Stimulated activated effector memory CD8-positive, alpha-beta T cell treated with anti-CD3 and anti-CD28 coated beads, Interleukin-12 subunit alpha, Interleukin-12 subunit beta, amount 100 ng/mL, for 72 hours (primary cell): ENCODE measurements around the gene TEDC1.
A peak's percentile ranks its signal among the peaks of the same experiment; 100 is the strongest.

Source experiments
- ATAC-seq: fragments of 150-1000 bp; cut with Tn5 transposase; 2 replicates; pipeline ENCODE4 v1.10.0; 2021
- DNase-seq, 2 donors: peaks; one replicate each; pipeline ENCODE4 v3.0.0; 2021 to 2022; ENCODE audit warnings: low spot score in 2 of 2
- H3K27ac Mint-ChIP-seq: one replicate; pipeline ENCODE4 v1.8.0; 2022; ENCODE audit warnings: mild to moderate bottlenecking, mixed read lengths
- H3K36me3 Mint-ChIP-seq: one replicate; pipeline ENCODE4 v1.8.0; 2022; ENCODE audit warnings: mild to moderate bottlenecking, mixed read lengths
- H3K4me1 Mint-ChIP-seq: one replicate; pipeline ENCODE4 v1.8.0; 2022; ENCODE audit warnings: mixed read lengths
- H3K4me3 Mint-ChIP-seq: one replicate; pipeline ENCODE4 v1.8.0; 2022; ENCODE audit warnings: mild to moderate bottlenecking, mixed read lengths
- H3K9me3 Mint-ChIP-seq: one replicate; pipeline ENCODE4 v1.8.0; 2022; ENCODE audit warnings: mixed read lengths

The TEDC1 gene

DNA sequence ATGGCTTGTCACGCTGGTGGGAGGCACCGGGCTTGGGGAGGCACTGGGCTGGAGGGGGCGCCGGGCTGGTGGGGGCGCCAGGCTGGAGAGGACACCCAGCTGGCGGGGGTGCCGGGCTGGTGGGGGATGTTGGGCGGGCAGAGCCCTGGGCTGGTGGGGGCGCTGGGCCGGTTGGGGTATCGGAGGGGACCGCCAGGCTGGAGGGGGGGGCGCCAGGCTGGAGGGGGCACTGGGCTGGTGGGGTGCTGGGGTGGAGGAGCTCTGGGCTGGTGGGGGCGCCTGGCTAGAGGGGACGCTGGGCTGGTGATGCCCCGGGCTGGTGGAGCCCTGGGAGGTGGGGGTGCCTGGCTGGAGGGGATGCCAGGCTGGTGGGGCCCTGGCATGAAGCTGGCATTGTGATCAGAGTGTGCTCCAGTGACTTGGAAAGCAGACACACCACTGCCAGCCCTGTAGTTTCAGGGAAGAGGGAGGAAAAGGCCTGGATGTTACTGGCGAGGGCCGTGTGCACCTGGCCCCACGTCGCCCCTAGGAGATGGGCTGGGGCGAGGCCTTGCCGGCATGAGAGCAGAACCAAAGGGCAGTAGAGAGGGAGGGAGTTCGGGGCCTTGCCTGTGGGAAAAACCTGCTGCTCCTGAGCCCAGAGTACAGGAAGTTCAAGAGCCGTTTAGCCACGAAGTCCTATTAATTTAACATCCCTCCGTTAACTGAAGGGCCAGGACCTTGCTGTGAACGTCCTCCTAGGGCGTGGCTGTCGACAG is 13.1 kb downstream of the TEDC1 start:
- DNase-seq, result no peak
- Mint-ChIP-seq H3K4me3 (no peak overlapping the region), H3K4me1 (no peaks in the 10 kb centered on the region), H3K27ac (no peak overlapping the region), H3K36me3 (peaks cover 13% of the 10 kb centered on the region), H3K9me3 (no peaks in the 10 kb centered on the region)
- ATAC-seq, result no peak

DNA sequence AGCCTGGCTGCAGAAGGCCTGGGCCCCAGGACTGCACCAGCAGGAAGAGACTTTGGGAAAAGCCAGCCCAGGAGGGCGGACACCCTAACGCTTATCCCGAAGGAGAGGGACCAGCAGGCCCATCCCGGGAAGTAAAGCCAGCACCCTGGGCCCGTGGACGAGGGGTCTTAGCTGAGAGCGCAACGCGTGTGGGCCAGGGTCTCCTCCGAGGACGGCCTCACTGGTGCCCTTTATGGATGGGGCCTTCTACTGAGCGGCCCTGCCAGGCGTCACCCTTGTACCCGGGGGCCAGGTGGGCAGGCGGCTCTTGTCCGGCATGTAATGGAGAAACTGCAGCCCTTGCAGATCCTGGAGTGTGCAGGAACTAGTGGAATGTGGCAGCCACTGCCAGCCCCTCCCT is 14.1 kb downstream of the TEDC1 start:
- no peak overlapping the region for H3K27ac Mint-ChIP-seq
- DNase-seq (no peak), ATAC-seq (no peak)
- H3K4me3 Mint-ChIP-seq, result no peak overlapping the region
- peaks cover 12% of the 10 kb centered on the region for H3K36me3 Mint-ChIP-seq
- no peaks in the 10 kb centered on the region for H3K9me3 Mint-ChIP-seq
- no peaks in the 10 kb centered on the region for H3K4me1 Mint-ChIP-seq

DNA sequence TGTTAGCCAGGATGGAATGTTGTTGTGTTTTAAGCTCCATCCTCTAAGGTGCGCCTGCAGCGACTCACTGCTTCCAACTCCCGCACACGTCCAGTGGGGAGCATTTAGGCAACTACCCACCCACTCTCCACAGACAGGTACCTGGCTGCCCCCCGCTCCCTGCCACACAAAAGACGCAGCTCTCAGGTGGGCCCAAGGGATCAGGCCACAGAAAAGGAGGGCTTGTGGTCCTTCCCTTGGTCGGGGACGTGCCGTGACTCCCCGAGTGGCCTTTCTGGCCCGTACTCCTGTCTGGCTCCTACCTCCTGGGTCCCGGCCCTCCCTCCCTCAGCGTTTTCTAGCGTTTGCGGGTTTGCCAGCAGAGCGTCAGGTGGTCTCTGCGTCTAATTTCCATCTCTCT is 16.2 kb downstream of the TEDC1 start:
- Mint-ChIP-seq H3K4me3 (no peak overlapping the region), H3K9me3 (no peaks in the 10 kb centered on the region), H3K4me1 (no peaks in the 10 kb centered on the region), H3K36me3 (peaks cover 7% of the 10 kb centered on the region), H3K27ac (no peak overlapping the region)
- DNase-seq (no peak), ATAC-seq (no peak)

DNA sequence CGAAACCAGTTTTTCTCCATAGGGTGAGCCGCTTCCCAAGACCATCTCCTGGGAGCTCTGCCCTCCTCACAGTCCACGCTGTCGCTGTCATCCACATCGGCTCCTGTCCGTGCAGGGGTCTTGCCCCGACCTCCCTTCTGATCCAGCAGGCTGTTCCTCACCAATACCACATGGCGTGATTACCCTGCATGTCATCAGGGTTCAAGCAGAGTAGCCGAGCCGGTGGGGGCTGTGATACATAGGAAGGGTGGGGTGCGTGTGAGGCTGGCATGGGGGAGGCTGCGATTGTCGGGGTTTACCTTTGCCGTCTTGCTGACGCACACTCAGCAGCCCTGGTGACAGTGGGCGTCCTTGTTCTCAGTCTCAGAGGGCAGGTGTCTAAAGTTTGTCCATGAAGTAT is 17.0 kb downstream of the TEDC1 start:
- Mint-ChIP-seq H3K36me3 (no peaks in the 10 kb centered on the region), H3K27ac (no peak overlapping the region), H3K4me1 (no peaks in the 10 kb centered on the region), H3K9me3 (no peaks in the 10 kb centered on the region), H3K4me3 (no peak overlapping the region)
- ATAC-seq (no peak), DNase-seq (no peak)

DNA sequence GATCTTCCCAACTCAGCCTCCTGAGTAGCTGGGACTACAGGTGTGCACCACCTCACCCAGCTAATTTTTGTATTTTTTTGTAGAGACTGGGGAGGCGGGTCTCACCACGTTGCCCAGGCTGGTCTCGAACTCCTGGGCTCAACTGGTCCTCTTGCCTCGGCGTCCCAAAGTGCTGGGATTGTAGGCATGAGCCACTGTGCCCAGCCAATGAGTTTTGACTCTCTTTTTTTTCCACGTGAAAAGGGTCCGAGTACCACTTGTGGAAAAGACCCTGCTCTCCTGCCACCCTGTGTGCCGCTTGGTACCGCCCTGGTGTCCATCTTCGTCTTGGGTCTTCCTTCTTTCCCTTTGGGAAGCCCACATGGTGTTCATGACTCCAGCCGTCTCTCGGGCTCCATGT is 17.6 kb downstream of the TEDC1 start:
- ATAC-seq (no peak), DNase-seq (no peak)
- H3K36me3 Mint-ChIP-seq, result no peaks in the 10 kb centered on the region
- H3K27ac Mint-ChIP-seq, result peak overlapping the region; percentile 66
- no peaks in the 10 kb centered on the region for H3K9me3 Mint-ChIP-seq
- H3K4me3 Mint-ChIP-seq, result no peak overlapping the region
- no peaks in the 10 kb centered on the region for H3K4me1 Mint-ChIP-seq

DNA sequence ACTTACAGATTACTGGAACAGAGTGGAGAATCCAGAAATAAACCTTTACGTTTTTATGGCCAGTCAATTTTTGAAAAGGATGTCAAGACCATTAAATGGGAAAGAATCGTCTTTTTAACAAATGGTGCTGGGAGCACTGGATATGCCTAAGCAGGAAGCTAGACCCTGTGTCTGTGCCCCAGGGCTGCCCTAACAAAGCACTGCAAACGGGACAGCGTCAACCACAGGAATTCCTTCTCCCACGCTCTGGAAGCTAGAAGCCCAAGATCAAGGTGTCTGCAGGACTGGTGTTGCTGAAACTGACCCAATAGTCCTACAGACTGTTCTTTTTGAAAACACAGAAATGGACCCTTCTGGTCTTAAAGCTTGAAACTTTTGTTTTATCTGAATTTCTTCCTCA is 26.1 kb downstream of the TEDC1 start:
- no peak for ATAC-seq
- Mint-ChIP-seq H3K4me3 (no peak overlapping the region), H3K9me3 (no peaks in the 10 kb centered on the region), H3K27ac (no peak overlapping the region), H3K4me1 (peaks cover 5% of the 10 kb centered on the region), H3K36me3 (no peaks in the 10 kb centered on the region)
- DNase-seq, result no peak

DNA sequence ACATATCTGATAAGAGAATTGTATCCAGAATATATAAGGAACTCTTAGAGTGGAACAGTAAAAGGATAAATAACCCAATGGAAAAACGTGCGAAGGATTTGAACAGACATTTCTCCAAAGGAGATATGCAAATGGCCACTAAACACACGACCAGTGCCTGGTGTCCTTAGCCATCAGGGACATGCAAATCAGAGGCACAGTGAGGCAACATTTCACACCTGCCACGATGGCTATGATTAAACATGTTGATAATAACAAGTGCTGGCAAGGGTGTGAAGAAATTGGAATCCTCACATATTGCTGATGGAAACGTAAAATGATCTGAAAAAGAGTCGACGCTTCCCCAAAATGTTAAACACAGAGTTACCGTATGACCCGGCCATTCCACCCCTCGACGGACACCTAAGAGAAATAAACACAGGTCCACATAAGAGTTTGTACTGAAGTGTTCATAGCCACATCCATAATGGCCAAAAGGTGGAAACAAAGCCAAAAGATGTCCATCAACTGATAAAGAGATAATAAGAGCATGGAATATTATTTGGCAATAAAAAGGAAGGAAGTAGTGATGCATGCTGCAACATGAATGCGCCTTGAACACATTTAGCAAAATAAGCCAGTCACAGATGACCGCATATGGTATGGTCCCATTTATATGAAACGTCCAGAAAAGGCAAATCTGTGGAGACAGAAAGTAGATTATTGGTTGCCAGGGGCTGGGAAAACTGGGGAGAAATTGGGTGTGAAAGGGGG is 29.1 kb downstream of the TEDC1 start:
- H3K36me3 Mint-ChIP-seq, result no peaks in the 10 kb centered on the region

DNA sequence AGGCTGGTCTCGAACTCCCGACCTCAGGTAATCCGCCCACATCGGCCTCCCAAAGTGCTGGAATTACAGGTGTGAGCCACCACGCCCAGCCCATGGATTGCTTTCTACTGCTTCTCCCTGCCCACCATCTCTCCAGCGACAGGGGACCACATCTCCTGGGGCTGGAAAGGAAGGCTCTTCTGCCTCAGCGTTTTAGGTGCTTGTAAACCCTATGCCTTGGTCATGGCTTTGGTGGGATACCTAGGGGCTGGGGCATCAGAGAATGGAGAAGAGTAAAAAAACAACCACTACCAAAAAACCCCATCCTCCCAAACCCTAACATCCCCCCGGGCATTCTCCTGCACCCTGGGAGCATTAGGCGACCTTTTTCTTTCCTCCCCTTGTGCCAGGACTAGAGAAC is 34.3 kb downstream of the TEDC1 start:
- H3K4me1 Mint-ChIP-seq, result peaks cover 13% of the 10 kb centered on the region
- H3K27ac Mint-ChIP-seq, result no peak overlapping the region
- peak overlapping the region; percentile 52 for H3K4me3 Mint-ChIP-seq

More for the DNA sequence above, 29.1 kb downstream of the TEDC1 start:
- Mint-ChIP-seq H3K9me3 (no peaks in the 10 kb centered on the region), H3K27ac (no peak overlapping the region), H3K4me3 (no peak overlapping the region), H3K4me1 (peaks cover 5% of the 10 kb centered on the region)
- no peak for DNase-seq
- no peak for ATAC-seq

DNA sequence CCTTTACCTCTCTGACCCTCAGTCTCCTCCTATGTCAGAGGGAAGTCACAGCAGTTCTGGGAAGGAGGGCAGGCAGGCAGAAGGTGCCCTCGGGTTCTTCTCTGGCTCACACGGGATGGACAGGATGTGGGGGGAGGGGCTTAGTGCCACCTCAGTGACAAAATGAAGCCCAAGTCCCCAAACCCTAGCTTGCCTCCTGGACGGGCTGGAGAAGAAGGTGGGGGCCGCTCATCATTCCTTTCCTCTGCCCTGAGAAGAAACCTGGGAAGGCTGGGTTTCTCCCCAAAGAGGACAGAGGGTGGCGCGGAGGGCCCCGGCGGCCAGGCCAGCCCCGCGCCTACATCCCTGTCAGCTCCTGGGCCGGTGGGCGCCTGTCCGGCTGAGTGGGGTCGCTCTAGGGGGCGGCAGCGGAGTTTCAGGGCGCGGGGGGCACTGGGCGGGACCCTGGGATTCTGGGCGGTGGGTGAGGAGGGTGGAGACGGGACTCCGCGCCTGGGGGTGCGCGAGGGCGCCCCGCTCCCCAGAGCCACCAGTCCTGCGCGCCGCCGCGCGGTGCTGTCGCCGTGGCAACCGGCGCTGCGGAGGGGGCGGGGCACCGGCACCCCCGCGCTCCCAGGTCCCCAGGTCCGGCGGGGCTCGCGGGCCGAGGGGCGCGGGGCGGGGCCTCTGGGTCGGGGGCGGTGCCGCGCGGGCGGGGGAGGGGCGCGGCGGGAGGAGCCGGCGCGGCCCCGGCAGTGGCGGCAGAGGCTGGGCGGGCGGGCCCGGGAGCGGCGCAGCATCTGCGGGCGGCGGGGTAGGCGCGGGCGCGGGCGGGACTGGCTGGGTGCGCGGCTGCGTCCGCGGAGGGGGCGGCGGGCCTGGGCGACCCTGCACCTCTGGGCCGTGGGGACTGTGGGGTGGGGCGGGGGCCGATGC is 35.1 kb downstream of the TEDC1 start, which contains the start of gene TMEM121:
Gene TMEM121 (plus strand): TSS at position 723 of the 915 bp plus-strand sequence. CDS start 2,252 bp downstream, outside the sequence.
- ATAC-seq (peak; percentile 31), DNase-seq (no peak)
- Mint-ChIP-seq H3K4me3 (peak within 1 kb of the TSS; percentile 77), H3K36me3 (peaks cover 24% of the 10 kb centered on the region), H3K27ac (peak within 1 kb of the TSS; percentile 87), H3K4me1 (peaks cover 19% of the 10 kb centered on the region), H3K9me3 (no peaks in the 10 kb centered on the region)

More for the DNA sequence above, 34.3 kb downstream of the TEDC1 start:
- Mint-ChIP-seq H3K9me3 (no peaks in the 10 kb centered on the region), H3K36me3 (peaks cover 16% of the 10 kb centered on the region)
- ATAC-seq (no peak), DNase-seq (no peak)

DNA sequence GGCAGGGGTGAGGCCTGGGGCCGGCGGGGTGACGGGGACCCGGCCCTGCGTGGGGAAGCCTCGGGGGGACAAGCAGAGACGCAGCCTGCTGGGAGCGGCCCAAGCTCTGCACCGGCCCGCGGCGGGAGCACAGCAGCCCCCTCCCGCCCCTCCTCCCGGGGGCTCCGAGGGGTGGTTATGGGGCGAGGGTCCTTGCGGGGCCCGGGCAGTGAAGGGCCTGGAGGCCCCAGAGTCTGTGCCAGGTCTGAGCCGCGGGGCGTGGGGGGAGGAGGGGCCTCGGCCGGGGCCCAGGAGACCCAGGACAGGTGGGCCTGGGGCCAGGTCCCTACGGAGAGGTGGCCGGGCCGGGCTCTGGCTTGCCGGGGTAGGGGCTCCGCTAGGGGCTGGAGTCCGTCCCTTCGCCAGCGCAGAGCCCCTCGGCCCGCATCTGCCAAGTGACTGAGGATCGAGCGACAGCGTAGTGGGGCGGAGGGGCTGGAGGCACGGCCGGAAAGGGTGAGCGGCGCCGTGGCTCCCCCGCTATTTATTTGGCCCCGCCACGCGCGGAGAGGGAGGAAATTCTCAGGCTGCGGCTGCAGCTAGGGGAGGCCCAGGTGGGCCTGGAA is 35.8 kb downstream of the TEDC1 start:
- DNase-seq, result no peak
- H3K4me3 Mint-ChIP-seq, result peak overlapping the region; percentile 77
- no peak for ATAC-seq
- H3K4me1 Mint-ChIP-seq, result peaks cover 21% of the 10 kb centered on the region
- peak overlapping the region; percentile 87 for H3K27ac Mint-ChIP-seq
- H3K9me3 Mint-ChIP-seq, result no peaks in the 10 kb centered on the region
- peaks cover 24% of the 10 kb centered on the region for H3K36me3 Mint-ChIP-seq

DNA sequence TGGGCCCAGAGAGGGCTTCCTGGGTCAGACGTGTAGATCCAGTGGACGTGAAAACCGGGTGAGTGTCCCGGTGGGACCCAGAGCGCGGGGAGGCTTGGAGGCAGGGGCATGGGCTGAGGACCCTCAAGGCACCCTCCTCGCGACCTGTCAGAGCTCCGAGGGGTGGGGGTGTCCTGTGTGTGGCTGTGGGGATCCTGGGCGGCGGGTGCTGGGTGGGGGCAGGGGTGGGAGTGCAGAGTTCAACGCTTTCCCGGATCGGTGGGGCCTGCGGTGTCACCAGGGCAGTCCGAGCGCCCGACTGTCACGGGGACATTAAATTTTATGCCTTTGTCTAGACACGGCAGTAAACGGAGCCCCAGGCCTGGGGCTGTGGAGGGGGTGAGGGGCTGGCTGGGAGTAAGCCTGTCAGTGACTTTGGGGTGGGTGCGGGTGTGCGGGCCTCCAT is 36.4 kb downstream of the TEDC1 start:
- DNase-seq, result no peak
- no peak for ATAC-seq

DNA sequence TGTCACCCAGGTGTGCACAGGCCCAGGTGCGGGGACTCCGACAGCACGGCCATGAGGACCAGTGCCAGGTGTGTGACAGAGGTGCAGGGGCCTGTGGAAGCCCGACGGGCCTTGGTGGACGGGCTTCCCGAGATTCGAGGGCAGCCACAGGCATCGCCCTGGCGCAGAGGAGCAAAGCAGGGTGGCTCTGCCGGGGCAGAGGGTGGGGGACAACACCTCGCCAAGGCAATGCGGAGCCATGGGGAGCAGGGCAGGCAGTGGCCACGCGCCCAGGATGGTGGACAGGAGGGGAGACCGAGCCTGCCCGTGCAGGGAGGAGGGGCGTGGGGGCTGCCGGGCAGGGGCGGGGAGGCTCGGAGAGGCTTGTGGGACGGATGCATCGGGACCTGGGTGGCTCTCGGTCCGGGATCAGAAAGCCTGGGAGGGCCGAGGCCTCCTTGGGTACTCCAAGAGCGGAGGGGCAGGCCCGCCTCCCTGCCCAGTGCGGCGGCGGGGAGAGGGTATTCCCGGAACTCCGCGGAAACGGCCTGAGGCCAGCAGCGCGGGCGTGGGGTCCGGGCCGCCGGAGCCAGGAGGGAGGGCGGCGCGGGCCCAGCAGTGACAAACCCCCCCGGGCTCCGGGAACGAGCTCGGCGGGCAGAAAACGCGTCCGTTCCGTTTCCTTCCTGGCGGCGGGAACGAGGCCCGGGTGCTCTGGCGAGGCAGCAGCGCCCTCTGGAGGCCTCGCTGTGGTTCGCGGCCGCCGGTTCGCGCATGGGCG is 37.0 kb downstream of the TEDC1 start:
- peak overlapping the region; percentile 77 for H3K4me3 Mint-ChIP-seq
- peaks cover 32% of the 10 kb centered on the region for H3K4me1 Mint-ChIP-seq
- H3K27ac Mint-ChIP-seq, result peak overlapping the region; percentile 87
- H3K9me3 Mint-ChIP-seq, result no peaks in the 10 kb centered on the region
- DNase-seq (peak; percentile 87 to 89), ATAC-seq (peak; percentile 72)
- peaks cover 24% of the 10 kb centered on the region for H3K36me3 Mint-ChIP-seq

More for the DNA sequence above, 36.4 kb downstream of the TEDC1 start:
- H3K9me3 Mint-ChIP-seq, result no peaks in the 10 kb centered on the region
- peak overlapping the region; percentile 77 for H3K4me3 Mint-ChIP-seq
- H3K27ac Mint-ChIP-seq, result peak overlapping the region; percentile 87
- peaks cover 26% of the 10 kb centered on the region for H3K4me1 Mint-ChIP-seq
- H3K36me3 Mint-ChIP-seq, result peaks cover 24% of the 10 kb centered on the region

DNA sequence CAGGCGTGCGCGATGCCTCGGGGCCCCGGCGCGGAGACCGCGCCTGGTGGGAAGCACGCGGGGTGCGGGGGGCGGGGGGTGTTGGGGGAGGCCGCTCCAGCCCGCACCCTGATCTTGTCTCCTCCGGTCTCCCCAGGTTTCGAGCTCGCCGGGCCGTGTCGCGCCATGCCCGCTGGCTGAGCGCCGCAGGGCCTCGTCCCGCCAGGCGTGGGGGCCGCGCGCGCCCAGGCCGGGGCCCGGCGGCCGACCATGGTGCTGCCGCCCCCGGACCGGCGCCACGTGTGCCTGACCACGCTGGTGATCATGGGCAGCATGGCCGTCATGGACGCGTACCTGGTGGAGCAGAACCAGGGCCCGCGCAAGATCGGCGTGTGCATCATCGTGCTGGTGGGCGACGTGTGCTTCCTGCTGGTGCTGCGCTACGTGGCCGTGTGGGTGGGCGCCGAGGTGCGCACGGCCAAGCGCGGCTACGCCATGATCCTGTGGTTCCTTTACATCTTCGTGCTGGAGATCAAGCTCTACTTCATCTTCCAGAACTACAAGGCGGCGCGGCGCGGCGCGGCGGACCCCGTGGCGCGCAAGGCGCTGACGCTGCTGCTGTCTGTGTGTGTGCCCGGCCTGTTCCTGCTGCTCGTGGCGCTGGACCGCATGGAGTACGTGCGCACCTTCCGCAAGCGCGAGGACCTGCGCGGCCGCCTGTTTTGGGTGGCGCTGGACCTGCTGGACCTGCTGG is 37.7 kb downstream of the TEDC1 start:
- peaks cover 24% of the 10 kb centered on the region for H3K36me3 Mint-ChIP-seq
- H3K27ac Mint-ChIP-seq, result peak overlapping the region; percentile 86
- peaks cover 32% of the 10 kb centered on the region for H3K4me1 Mint-ChIP-seq
- H3K4me3 Mint-ChIP-seq, result peak overlapping the region; percentile 77
- H3K9me3 Mint-ChIP-seq, result no peaks in the 10 kb centered on the region
- DNase-seq (peak in 1 of 2 donors; percentile 58), ATAC-seq (peak; percentile 69)

DNA sequence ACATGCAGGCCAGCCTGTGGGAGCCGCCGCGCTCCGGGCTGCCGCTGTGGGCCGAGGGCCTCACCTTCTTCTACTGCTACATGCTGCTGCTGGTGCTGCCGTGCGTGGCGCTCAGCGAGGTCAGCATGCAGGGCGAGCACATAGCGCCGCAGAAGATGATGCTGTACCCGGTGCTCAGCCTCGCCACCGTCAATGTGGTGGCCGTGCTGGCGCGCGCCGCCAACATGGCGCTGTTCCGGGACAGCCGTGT is 38.2 kb downstream of the TEDC1 start:
- Mint-ChIP-seq H3K27ac (peak overlapping the region; percentile 86), H3K36me3 (peaks cover 24% of the 10 kb centered on the region), H3K9me3 (no peaks in the 10 kb centered on the region), H3K4me3 (peak overlapping the region; percentile 77), H3K4me1 (peaks cover 32% of the 10 kb centered on the region)
- DNase-seq, result no peak
- peak; percentile 17 for ATAC-seq
